HS-27A (cell line): ENCODE measurements around the gene LRRC37A2.
"Not testable (repeated sequence)": the region's sequence is repeated elsewhere in the genome, so short reads cannot be mapped to it uniquely, and the experiment has no call there.

Source experiments
- DNase-seq: peaks from one replicate; pipeline ENCODE4 v3.0.0-alpha.2; 2012; ENCODE audit warnings: low read depth, missing footprints

Gene LRRC37A2

DNA sequence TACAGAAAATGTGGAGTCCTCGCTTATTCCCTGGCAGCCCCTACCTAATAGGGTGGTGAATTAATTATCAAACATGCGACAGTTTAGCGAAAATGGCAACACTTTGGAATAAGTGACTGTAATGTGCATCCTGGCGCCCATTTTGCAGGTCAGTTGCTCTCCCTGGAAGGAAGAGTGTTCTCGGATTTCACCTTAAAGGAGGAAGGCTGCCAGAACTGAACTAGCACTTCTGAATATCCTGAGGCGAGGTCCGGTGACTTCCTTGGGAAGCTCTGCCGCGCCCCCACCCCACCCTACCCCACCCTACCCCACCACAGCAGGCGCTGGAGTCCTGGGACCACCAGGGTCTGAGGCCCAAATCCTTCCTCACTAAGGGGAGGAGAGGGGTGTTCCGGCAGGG, at the start of gene LRRC37A2:
Gene LRRC37A2 (plus strand): TSS at position 301 of the 400 bp plus-strand sequence. CDS start 245 bp downstream, outside the sequence.
- DNase-seq = not testable (repeated sequence)

DNA sequence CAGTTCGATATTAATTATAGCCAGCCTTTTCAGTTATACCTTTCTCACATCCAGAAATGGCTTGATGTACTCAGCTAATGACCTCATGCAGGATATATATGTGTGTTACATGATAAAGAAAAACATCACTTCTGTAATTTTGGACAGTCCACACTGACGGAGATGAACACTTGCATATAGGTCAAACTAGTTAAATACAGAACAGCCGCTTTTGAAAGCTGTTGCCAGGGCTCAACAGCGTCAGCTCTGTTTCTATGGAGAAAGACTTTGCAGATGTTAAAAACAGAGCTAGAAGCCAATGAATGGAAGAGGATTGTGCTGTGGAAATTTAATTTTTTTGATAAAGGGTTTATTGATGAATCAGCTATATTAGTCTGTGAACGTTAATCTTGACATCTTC, 44.6 kb upstream of the LRRC37A2 start:
- not testable (repeated sequence) for DNase-seq

DNA sequence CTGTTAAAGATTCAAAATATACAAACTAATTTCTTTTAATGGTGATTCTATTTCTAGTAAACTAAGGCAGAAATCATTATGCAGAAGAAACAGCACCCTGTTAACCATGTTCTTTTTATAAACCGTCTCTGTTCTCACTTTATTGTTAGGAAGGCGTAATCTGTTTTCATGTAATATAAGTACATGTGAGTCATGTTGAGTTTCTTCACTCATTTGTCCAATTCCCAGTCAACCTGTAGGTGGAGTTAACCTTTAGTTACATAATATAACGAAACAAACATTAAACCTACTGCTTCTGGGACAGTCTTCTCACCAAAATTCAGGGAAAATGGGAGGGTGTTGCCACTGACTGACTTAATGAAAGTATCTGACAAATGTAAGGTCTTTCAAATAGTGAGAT, 37.8 kb upstream of the LRRC37A2 start:
- not testable (repeated sequence) for DNase-seq

DNA sequence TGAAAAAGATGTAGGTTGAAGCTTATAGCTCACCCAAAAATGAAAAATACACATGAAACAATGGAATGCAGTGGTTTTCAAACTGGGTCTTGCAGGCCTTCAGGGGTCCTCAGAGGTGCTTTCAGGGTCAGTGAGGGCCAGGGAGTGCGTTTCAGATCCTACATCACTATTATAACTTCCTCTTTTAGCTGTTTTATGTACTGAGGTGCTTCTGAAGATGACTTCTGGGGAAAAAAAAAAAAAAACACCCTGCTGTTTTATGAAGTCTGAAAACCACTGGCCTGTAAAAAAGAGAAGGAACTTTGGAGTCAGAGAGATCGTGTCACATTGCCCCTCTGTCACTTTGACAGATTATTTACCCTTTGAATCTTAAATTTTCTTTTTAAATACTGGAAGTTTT, 36.7 kb upstream of the LRRC37A2 start:
- DNase-seq = not testable (repeated sequence)

DNA sequence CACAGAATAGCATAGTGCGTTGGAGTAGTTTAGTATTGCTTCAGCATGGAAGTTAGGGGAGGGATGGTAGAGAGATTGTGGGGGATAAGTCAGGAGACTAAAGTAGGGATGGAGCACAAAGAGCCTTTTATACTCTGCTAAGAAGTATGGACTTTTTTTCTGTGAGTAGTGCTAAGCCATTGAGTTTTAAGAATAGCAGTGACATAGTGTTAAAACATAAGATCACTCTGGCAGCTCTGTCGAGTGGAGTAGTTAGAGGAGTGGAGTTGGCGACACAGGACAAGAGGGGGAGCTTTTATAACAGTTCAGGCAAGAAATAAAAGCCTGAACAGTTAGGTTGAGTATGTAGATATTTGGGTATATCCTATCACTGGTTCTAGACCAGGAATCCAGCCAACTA, 33.4 kb upstream of the LRRC37A2 start:
- DNase-seq = not testable (repeated sequence)

DNA sequence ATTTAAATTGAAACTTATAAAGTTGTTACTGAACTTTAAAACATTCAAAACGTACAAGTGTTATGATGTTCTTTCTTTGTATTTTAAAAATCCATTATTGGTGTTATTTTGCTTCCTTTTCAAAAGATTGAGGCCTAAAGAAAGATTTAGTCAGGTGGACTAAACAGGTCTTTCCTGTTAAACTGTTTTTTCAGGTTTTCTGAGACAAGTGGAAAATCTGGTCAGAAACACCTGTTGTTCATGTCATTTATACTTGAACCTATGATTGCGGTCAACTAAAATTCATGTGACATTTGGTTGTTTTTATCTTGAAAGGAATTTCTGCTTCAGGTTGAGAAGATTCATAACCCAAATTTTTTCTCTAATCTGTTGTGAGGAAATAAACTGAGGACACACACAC, 31.0 kb upstream of the LRRC37A2 start:
- not testable (repeated sequence) for DNase-seq

DNA sequence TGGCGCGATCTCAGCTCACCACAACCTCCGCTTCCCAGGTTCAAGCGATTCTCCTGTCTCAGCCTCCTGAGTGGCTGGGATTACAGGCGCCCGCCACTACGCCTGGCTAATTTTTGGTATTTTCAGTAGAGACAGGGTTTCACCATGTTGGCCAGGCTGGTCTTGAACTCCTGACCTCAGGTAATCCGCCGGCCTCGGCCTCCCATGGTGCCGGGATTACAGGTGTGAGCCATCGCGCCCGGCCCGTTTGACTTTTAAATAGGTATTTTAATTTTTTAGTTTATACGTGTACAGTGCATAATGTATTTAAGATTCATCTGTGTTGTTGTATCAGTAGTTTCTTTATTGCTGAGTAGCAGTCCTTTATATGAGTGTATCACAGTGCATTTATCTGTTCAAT, 20.2 kb upstream of the LRRC37A2 start:
- DNase-seq = not testable (repeated sequence)

DNA sequence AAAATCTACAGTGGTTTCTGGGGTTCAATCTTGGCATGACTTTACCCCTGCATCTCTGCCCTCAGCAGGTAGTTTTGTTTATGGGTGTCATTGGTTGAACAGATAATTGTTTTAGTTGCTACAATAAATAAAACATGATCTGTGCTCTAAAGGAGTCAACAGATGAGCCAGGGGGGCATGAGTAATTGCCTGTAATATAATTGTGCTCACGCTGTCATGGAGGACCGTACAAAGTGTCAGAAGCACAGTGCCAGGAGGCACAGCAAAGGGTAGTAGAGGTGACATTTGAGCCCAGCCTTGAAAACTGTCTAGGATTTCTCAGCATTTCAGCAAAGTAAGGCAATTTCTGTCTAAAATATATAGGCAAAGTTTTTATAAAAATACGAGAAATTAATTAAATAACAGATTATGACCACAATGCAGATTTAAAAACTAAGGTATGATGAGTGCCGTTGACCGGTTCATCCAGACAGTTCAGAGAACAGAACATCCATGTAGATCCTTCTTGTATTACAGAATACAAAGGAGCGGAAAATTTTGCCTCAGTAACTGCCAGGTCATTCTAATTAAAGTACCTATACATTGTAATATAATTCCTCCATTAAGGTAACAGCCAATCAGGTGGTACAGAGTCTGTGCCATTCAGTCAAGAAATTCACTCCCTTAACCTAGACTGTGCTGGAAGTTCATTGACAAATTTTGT, 12.7 kb upstream of the LRRC37A2 start:
- not testable (repeated sequence) for DNase-seq

DNA sequence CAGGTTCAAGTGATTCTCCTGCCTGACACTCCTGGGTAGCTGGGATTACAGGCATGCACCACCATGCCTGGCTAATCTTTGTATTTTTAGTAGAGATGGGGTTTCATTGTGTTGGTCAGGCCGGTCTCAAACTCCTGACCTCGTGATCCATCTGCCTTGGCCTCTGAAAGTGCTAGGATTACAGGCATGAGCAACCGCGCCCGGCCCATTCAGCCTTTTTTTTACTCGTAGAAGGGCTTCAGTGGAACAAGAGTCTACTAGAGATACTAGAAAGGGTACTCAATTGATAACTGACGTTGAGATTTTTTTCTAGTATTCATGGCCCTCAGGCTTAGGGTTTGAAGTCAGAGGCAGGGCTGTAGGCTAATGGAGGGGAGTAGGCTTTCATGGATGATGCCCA, 6.4 kb upstream of the LRRC37A2 start:
- DNase-seq = not testable (repeated sequence)

DNA sequence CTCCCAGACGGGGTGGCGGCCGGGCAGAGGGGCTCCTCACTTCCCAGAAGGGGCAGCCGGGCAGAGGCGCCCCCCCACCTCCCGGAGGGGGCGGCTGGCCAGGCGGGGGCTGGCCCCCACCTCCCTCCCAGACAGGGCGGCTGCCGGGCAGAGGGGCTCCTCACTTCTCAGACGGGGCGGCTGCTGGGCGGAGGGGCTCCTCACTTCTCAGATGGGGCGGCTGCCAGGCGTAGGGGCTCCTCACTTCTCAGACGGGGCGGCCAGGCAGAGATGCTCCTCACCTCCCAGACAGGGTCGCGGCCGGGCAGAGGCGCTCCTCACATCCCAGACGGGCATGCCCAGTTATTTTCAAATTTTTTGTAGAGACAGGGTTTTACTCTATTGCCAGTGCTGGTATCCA, 22.4 kb downstream of the LRRC37A2 start:
- DNase-seq = not testable (repeated sequence)

DNA sequence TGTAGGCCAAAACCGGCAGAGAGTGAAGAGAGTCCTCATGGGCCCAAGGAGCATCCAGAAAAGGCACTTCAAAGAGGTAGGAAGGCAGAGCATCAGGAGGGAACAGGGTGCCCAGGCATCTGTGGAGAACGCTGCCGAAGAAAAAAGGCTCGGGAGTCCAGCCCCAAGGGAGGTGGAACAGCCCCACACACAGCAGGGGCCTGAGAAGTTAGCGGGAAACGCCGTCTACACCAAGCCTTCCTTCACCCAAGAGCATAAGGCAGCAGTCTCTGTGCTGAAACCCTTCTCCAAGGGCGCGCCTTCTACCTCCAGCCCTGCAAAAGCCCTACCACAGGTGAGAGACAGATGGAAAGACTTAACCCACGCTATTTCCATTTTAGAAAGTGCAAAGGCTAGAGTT, 36.3 kb downstream of the LRRC37A2 start:
- DNase-seq = not testable (repeated sequence)

DNA sequence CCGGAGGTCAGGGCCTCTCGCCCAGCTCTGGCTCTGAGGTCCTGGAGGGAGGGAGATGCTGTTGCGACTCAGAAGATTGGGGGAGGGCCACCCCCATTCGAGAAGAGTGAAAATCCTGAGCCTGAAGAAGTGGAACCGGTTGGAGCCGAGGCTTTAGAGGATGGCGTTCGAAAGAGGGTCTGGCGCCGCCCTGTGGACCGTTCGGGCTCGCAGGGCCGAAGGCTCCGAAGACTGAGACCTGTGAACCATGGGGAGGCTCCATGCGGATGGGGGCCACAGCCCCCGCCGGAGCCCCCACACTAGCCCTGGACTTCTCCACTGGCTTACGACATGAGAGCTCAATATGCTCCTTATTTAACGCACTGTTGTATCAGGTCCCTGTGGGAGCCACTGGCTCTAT, 46.9 kb downstream of the LRRC37A2 start:
- not testable (repeated sequence) for DNase-seq

DNA sequence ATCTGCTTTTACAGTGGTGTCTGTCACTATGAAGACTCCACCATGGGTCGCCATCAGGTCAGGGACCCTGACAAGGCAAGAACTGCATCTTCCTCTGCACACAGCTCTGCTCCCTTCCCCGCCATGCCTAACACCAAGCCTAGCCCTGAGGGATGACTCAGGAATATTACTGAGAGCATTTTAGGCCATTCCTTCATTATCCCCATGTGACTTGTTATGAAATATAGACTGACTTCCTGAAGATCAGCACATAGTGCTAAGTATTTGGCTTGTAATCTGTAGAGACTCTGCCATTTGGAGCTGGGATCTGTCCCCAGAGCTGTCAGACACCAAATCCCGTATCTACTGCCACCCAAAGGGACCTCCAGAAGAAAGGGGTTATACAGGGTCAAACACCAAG, 47.8 kb downstream of the LRRC37A2 start:
- not testable (repeated sequence) for DNase-seq

DNA sequence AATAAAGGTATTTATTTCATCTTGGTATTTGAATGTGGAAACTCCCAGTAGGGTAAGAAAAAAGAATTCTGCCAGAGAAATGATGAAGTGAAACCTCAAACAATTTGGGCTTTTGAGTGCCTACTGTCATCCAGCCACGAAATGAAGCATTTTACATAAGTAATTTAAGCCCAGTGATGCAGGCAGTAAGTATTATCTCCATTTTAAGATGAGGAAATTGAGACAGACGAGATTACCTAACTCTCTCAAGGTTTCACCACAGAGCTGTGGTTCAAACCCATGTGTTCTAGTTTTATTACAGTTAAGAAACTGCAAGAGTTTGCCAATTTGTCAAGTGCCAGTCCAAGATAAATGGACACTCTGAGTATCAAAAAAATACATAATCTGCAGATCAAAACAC, 54.0 kb downstream of the LRRC37A2 start:
- not testable (repeated sequence) for DNase-seq

DNA sequence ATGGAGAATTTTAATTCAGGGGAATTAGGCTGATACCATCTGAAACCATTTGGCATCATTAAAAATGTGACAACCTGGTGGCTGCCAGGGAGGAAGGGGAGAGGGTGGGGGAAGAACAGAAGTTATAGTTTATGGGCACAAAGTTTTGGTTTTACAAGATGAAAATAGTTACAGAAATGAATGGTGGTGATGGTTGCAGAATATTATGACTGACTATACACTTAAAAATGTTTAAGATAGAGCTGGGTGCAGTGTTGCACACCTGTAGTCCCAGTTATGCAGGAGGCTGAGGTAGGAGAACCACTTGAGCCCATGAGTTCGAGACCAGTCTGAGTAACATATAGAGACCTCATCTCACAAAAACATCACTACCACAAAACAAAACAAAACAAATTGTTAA, 54.7 kb downstream of the LRRC37A2 start:
- not testable (repeated sequence) for DNase-seq

DNA sequence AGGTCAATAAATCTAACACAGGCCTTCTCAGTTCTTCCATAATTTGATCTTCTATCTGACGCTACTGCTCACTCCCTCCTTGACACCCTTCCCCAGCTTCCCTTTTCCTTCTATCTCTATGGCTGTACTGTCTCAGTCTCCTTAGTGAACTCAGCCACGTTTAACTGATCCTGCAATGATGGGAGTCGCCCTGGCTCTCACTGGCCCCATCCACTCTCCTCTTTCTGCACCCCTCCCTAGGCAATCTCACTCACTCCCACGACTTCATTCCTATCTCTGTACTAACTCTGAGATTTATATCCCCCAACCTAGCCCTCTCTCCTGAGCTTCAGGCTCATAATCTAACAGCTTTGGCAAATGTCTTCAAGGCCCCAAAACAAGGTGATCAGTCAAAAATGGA, 59.5 kb downstream of the LRRC37A2 start:
- not testable (repeated sequence) for DNase-seq

DNA sequence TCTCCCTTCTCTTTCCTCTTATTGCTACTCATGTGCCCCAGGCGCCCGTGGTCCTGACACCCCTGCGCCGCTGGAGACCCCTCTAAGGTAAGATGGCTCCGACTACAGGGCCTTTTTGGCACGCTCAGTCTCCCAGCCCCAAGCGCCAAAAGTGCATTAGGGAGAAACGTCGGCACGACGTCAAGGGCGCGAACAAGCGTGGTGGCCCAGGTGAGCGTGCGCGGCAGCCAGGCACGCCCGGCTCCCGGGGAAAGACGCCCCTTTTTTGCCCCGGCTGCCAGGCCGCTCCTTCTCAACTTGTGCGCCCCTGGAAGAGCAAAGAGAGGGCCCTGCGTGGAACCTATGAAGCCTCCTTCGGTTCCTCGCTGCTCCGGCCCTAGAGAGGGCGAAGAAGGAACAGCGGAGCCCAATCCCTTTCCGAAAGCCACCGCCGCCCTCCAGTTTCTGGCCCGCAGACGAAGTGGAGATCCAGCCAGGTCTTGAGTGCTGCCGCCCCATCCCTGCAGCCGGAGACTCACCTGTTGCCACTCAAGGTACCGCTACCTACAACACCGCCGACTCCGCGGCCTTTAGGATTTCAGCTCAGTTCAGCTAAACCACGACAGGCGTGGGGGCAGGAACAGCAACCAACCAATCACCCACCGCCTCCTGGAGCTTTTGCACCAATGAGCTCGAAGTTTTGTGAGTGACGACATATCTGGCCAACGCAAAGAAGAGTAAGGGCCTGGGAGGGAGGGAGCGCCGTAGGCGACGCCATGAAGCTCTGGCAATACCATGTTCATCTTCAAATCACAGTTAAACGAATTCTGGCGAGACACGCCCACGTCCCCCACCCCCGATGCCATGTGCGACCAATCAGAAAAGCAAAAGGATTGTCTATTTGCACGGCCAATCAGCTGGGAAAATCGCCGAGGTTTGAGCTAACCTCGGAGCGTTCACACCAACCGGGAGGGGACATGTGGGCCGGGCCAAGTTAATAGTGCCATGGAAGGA, 67.1 kb downstream of the LRRC37A2 start, which contains the start of gene ARL17A:
Gene ARL17A (minus strand): TSS at position 609 of the 993 bp plus-strand sequence. CDS start 3,369 bp downstream, outside the sequence.
- not testable (repeated sequence) for DNase-seq

DNA sequence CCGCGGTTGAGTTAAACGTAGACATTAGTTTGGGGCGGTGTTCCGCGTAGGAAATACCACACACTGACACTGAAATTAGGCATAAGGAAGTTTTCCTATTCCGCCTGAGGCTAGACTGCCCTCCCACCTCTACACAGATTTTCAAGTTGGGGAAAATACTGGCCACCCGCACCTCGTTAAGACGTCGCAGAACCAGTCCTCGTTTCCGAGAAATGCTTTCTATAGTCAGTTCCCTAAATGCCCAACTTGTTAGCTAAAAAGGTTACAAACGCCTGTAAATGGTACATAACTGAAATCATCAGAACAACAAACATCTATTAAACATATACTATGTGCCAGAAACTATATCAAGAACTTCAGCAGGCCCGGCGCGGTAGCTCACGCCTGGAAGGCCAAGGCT, 67.8 kb downstream of the LRRC37A2 start:
- not testable (repeated sequence) for DNase-seq

DNA sequence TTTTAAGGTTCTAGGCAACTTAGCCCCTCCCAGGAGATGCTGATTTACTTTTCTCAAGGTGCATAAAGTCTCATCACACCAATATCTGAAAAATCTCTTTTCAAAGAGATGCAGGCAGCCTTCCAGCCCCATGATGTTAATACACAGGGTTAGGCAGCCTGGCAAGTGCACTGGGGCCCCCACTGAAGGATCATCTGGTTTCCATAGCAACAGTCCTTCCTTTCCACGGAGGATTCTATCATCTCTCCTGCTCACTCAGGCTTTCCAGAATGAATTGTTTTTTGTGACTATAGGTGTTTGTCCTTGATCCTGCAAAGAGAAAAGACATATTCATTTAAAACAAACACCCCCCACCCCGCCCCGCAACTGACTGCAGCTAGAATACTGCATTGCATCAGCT, 73.2 kb downstream of the LRRC37A2 start:
- not testable (repeated sequence) for DNase-seq

DNA sequence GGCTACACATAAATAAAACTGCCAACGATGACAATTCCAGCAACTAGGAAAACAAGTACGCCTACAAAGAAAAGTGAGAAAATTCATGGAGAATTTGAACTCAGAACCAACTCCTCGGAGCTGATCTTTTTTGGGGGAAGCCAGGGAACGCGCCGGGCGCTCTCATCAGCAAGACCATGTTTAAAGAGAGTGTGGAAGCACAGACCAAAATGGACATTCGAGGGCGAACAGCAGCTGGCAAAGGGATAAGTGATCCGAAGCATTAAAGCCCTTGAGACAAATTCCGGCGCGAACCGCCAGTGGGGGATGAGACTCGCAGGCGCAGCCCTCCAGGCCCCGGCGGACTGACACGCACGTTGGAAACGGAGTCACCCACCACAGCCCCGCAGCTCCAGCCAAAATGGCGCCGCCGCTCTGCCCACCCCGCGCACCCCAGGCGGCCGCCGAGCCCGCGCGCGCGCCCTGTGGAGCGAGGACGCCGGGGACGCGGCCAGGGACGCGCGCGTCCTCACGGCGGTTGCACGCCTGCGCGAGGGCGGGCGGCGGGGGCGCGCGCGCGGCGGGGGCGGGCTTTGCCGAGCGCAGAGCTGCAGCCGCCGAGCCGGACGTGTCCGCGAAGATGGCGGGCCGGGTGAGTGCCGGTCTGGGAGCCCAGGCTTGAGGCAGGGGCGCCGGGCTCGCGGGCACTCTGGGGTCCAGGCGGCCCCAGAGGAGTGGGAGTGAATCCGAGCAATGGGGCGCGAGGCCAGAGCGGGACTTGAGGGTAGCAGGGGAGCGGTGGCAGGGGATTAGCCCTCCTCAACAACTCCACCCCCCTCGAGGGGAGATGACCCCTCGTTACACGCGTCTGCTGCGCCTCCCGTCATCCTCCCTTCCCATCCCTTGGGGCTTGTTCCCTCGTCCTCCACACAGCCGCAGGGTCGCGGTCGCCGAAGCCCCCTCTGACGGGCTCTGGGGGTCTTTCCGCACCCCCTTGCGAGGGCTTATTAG, 78.2 kb downstream of the LRRC37A2 start, which contains the start of gene NSF:
Gene NSF (plus strand): TSS at position 513 of the 990 bp plus-strand sequence. CDS start 107 bp downstream, at position 620.
- DNase-seq = not testable (repeated sequence)

DNA sequence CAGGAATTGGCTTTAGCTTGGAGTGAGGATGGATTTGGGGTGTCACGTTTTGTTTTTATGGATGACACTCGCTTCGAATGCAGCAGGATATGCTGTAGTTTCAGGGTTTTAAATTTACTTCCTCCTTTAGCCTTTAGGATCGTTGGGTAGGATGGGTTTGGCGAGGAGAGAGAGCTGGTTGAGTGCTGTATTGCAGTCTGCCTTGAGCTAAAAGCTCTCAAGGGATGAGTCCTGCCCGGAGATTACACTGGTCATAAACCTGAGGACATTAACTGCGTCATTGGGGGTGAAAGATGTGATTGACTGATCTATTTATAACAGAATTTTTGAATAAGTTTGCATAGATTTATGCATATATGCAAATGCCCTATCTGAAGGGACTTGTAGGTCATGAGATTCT, 79.1 kb downstream of the LRRC37A2 start:
- not testable (repeated sequence) for DNase-seq
